DOHH2 (cell line): ENCODE results near the gene RUNDC3A.
"Not testable (repeated sequence)": the region's sequence is repeated elsewhere in the genome, so short reads cannot be mapped to it uniquely, and the experiment has no call there.

Experiments
- CTCF ChIP-seq: fragments of 200-600 bp; sonication (generic); IDR thresholded peaks from one replicate; pipeline ENCODE4 v1.5.1; 2014; ENCODE audit warnings: antibody characterized with exemption, mild to moderate bottlenecking, low read depth, low read length; ENCODE audit not compliant: poor library complexity, severe bottlenecking
- EZH2phosphoT487 ChIP-seq: fragments of 200-600 bp; sonication (generic); IDR thresholded peaks from 2 replicates; pipeline ENCODE4 v1.6.1; 2017; ENCODE audit warnings: borderline replicate concordance, mild to moderate bottlenecking, antibody characterized with exemption, low read length, moderate library complexity, mixed read lengths

- TF ChIP-seq CTCF, EZH2phosphoT487: not testable (repeated sequence)
Measured at GRCh38 chr17:44329516-44329915, 21.1 kb downstream of the RUNDC3A start.
